ENCODE results near the gene TRIM17. TPM values are rescaled to one million over a fixed set of nuclear protein-coding genes. Genes with fewer than 3 reads are reported as not detected.

The TRIM17 gene
- total RNA-seq, 2 experiments from 2014 or later: 0.13 TPM; not detected in 1

DNA sequence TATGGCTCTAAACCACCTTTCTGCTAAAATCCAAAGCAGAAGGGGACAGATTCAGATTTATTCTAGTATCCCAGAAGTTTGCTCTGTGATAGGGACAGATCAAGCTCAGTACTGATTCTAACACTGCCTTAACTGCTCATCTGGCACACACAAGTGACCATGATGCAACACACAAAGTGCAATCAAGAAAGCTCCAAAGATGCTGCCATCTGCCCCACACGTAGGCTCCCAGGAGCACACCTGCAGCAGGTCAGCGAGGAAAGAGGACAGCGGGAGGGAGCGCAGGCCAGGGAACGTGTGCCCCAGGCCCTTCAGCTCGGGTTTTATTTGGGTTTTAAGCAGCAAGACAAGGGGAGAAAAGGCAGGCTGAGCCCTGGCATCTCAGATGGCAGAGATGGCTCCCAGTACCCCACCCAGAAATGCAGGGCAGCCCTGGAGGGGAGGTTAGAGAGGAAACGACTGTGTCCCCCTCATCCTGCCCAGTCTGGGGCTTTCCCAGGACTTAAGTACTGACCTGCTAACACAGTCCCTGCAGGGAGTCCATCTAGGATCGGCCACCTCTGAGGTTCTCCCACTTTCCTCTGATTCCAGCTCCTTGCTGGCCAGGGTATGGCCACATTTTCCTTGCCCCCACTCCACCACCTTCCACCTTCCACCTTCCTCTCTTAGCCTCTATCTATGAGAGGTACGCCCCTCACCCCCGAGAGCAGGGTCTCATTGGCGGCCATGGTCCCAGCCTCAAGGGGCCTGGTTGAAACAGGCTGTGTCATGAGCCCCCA, 11.3 kb downstream of the TRIM17 start:
- Histone ChIP-seq H3K4me1 (ENCODE audit: insufficient read depth, low read length, poor library complexity, severe bottlenecking) (peaks cover 22% of the 10 kb centered on the region), H3K9me3 (ENCODE audit: low read length) (no peaks in the 10 kb centered on the region), H4K20me1 (ENCODE audit: insufficient read depth, low read length) (peaks cover 15% of the 10 kb centered on the region), H3K79me2 (ENCODE audit: insufficient read depth, low read depth, low read length) (peaks cover 42% of the 10 kb centered on the region), H3K27ac (ENCODE audit: low read depth, low read length, poor library complexity, severe bottlenecking) (peak overlapping the region; percentile 6), H3K4me3 (ENCODE audit: low read depth, low read length, poor library complexity, severe bottlenecking) (peak overlapping the region; percentile 100), H3K36me3 (ENCODE audit: insufficient read depth, low read length) (peaks cover 49% of the 10 kb centered on the region), H2AFZ (ENCODE audit: low read length) (no peak overlapping the region), H3K4me2 (ENCODE audit: low read length) (peak overlapping the region; percentile 94), H3K9me2 (ENCODE audit: insufficient read depth, low read length) (no peaks in the 10 kb centered on the region)
- peak; percentile 23 for DNase-seq (ENCODE audit: low spot score)
- no TSS peak for BruUV-seq (replicated peaks)
- ChIA-PET POLR2A (interaction anchor here (0.6 to 2.2 kb wide), 4 partner anchors 16 to 223 kb away, joined by 4 to 13 read pairs (median 6); a partner anchor contains a TSS), CTCF (ENCODE audit: unreplicated experiment) (interaction anchor here (0.6 kb wide), 1 partner anchor 1828 kb away, joined by 4 read pairs; no protein-coding TSS in a partner anchor)
- TF ChIP-seq EZH2phosphoT487 (IDR thresholded peaks at IDR 0.05; ENCODE audit: borderline replicate concordance, low read depth, low read length) (no peak), CTCF (conservative IDR thresholded peaks at IDR 0.05; ENCODE audit: low read length) (no peak)
- intact Hi-C loops (cut with micrococcal nuclease; ENCODE audit: unreplicated experiment): loop anchor here (10.0 kb wide), 1 partner anchor 271 kb away; no protein-coding TSS in a partner anchor

GRCh38 chr1:228404107-228404720, 12.4 kb downstream of the TRIM17 start:
- Histone ChIP-seq H3K27ac (ENCODE audit: low read depth, low read length, poor library complexity, severe bottlenecking) (peak overlapping the region; percentile 21), H3K9me2 (ENCODE audit: insufficient read depth, low read length) (no peaks in the 10 kb centered on the region), H3K79me2 (ENCODE audit: insufficient read depth, low read depth, low read length) (peaks cover 42% of the 10 kb centered on the region), H3K4me2 (ENCODE audit: low read length) (peak overlapping the region; percentile 94), H4K20me1 (ENCODE audit: insufficient read depth, low read length) (peaks cover 15% of the 10 kb centered on the region), H3K9me3 (ENCODE audit: low read length) (no peaks in the 10 kb centered on the region), H3K4me1 (ENCODE audit: insufficient read depth, low read length, poor library complexity, severe bottlenecking) (peaks cover 22% of the 10 kb centered on the region), H3K4me3 (ENCODE audit: low read depth, low read length, poor library complexity, severe bottlenecking) (peak overlapping the region; percentile 100), H3K36me3 (ENCODE audit: insufficient read depth, low read length) (peaks cover 59% of the 10 kb centered on the region), H2AFZ (ENCODE audit: low read length) (no peak overlapping the region)
- TF ChIP-seq CTCF (conservative IDR thresholded peaks at IDR 0.05; ENCODE audit: low read length) (no peak), EZH2phosphoT487 (IDR thresholded peaks at IDR 0.05; ENCODE audit: borderline replicate concordance, low read depth, low read length) (no peak)
- DNase-seq (ENCODE audit: low spot score): peak; percentile 16
- no TSS peak for BruUV-seq (replicated peaks)
- CTCF ChIA-PET (ENCODE audit: unreplicated experiment): no interaction called here
- POLR2A ChIA-PET: interaction anchor here (0.6 to 1.1 kb wide), 5 partner anchors 9 to 1194 kb away, joined by 3 to 8 read pairs (median 3); no protein-coding TSS in a partner anchor
- intact Hi-C loops (cut with micrococcal nuclease; ENCODE audit: unreplicated experiment): loop anchor here (10.0 kb wide), 1 partner anchor 269 kb away; no protein-coding TSS in a partner anchor
